GM23248 (cell line): Measurements from ENCODE around the gene NANP.

Experiments
- EZH2 ChIP-seq: fragments of 200-600 bp; sonication (generic); IDR thresholded peaks from 2 replicates; pipeline ENCODE4 v1.6.1; 2018; ENCODE audit warnings: antibody characterized with exemption, mild to moderate bottlenecking; ENCODE audit not compliant: insufficient read depth, poor library complexity, severe bottlenecking
- EZH2phosphoT487 ChIP-seq: fragments of 200-600 bp; sonication (generic); IDR thresholded peaks from 2 replicates; pipeline ENCODE4 v1.6.1; 2018; ENCODE audit warnings: antibody characterized with exemption, moderate library complexity, mild to moderate bottlenecking, low read depth; ENCODE audit not compliant: insufficient read depth

DNA sequence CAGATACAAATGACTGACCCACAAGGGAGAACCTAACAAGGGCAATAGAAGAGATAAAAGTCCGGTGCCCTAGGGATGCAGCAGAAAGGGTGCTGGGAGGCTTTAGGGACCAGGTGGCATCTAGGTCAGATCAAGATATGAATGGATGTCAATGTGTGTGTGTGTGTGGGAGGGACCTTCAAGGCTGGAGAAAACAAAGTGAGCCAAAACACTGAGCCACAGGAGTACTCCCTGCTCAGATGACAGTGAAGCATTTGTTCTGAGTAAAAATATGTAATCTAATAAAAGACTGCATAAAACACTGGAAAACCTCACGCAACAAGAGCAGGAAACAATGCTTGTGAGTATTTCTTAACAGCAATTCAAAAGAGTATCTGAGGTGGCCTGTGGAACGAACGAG lies 44.6 kb upstream of the NANP start:
- no peak for TF ChIP-seq EZH2phosphoT487
- TF ChIP-seq EZH2, result no peak
